G401.6 (cell line): Measurements from ENCODE around the gene CARNS1.
"Not testable (repeated sequence)": the region's sequence is repeated elsewhere in the genome, so short reads cannot be mapped to it uniquely, and the experiment has no call there.

ENCODE experiments used
- FAIRE-seq: peaks from 2 replicates; lab custom pipeline; 2012; peaks lifted over from hg19 to GRCh38; lab: Jason Lieb, UNC

The CARNS1 gene

DNA sequence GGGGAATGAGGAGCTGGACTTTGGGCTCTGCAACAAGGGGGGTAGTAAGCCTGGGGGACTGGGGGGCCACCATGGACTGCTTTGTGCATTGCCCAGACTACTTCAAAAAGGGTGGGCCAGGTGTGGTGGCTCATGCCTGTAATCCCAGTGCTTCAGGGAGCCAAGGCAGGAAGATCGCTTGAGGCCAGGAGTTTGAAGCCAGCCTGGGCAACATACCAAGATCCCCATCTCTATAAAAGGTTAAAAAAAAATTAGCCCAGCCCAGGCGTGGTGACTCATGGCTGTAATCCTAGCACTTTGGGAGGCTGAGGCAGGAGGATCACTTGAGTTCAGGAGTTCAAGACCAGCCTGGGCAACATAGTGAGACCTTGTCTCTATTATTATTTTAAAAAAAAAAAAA, 50.1 kb downstream of the CARNS1 start:
- not testable (repeated sequence) for FAIRE-seq

DNA sequence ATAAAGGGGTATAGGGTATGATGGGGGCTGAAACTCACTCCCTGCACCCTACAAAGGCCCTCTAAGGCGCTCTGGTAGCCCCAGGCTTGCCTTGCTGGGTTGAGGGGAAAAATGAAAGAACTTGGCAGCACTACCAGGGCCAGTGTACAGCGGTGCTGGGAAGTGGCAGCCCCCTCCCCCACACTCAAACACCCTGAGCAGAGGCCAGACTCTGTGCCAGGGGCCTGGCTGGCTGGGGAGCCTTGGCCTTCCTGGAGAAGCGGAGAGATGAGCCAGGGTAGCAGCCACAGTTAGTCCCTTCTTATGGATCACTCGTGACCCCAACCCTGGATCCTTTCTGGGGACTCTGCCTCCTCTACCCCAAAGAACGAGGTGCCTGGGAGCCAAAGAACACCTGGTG, 50.9 kb downstream of the CARNS1 start:
- no peak for FAIRE-seq

DNA sequence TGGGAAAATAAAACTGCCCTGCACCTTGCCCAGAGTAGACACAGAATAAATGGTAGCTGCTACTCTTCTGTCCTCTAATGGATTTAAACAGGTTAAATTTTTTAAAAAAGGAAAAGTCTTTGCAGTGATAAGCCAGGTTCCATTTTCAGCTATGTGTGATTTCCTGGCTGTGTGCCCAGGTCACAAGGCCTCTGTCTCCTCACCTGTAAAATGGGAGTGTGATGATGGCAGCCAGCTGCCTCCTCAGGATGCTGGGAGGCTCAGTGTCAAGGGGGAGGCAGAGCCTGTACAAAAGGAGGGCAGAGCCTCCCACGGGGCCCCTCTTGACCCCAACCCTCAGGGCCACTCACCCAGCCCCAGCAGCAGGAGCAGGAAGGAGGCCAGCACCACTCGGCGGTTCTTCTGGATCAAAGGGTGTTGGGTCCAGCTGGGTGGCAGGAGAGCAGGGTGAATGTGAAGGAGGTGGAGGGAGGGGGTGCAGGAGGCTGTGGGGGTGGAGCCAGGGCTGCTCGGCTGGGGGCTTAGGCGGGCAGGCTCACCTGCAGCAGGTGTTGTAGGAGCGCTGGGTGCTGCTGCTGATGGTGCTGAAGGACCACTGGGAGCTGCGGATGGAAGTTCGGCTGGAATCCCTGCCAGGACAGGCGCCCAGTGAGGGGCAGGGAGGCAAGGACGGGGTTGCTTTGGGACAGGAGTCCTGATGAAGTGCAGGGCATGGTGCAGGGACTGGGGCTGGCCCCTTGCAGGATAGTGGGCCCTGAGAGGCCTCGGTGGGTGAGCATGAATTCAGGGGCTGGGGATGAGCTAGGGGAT, 51.7 kb downstream of the CARNS1 start:
- FAIRE-seq: no peak

DNA sequence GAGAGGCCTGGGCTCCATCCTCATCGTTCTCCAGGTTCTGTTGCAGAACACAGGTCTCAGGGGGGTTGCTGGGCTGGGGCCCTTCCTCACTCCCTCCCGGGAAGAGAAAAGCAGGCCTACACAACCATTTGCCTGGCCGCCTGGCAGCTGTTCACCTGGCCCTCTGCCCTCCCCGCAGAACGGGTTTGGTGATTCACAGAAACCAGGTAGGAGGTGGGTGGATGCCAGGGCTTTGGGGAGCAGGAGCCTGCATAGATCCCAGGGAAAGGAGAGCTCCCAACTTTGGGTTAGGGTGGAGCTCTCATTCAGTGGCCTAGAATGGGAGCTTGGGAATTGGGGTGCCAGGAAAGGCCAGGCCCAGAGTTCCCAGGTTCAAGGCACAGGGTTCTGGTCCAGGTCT, 52.6 kb downstream of the CARNS1 start:
- FAIRE-seq: no peak

DNA sequence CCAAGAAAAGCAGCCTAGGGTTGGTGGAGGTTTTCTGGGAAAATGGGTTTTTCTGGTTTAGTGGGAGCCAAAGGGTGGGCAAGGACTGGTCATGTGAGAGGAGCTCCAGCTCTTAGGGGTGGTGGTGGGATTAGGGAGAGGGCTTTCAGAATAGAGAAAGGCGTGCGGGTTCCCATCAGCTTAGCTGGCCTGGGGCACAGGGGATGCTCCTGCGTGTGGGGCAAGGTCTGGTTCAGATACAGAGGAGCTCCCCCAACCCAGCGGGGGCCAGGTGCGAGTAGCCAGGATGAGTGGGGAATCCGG, 52.9 kb downstream of the CARNS1 start:
- FAIRE-seq: no peak

DNA sequence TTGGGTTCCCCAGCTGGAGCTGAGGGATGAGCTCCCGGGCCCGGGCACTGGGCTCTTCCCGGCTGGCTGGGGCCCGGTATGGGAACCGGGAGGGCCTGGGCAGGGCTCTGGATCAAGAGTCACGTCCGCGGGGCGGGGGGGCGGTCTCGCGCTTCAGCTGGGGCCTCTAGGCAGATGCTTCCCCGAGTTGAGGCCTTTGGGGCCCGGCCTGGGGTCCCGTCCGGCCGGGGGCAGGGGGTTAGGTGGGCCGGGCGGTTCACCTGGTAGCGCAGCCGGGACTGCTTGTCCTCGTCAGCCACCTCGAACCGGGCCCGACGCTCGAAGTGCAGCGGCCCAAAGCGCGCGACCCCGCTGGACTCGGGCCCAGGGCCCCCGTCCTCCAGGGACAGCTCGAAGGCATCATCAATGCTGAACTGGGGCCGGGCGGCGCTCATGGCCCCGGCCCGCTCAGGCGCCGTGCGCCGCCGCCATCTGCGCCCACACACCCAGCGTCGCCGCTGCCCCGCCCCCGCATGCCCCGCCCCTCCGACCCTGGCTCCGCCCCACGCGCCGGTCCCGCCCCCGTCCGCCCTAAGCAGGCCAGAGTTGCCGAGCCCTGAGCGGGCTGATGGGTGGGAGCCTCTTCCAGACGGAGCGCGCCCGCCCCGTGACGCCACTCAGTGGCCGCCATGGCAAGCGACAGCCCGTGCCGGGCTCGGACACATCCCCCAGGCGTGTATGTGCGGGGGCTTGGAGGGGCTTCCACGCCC, 53.5 kb downstream of the CARNS1 start, which contains the start of gene TMEM134:
Gene TMEM134 (minus strand): TSS at position 493 of the 749 bp plus-strand sequence. CDS start 59 bp downstream, at position 434.
- no peak for FAIRE-seq

DNA sequence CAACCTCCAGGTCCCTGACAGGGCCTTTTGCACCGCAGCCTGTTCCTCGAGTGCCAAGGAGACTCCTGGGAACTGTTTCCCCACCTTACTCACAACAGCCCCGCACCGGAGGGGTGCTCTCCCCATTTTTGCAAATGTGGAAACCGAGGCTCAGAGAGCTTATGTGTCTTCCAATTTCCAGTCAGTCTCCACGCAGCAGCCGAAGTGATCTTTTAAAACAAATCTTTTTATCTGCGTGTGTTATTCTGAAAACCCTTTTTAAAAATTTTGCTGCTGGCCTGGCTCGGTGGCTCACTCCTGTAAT, 54.0 kb downstream of the CARNS1 start:
- FAIRE-seq: no peak

DNA sequence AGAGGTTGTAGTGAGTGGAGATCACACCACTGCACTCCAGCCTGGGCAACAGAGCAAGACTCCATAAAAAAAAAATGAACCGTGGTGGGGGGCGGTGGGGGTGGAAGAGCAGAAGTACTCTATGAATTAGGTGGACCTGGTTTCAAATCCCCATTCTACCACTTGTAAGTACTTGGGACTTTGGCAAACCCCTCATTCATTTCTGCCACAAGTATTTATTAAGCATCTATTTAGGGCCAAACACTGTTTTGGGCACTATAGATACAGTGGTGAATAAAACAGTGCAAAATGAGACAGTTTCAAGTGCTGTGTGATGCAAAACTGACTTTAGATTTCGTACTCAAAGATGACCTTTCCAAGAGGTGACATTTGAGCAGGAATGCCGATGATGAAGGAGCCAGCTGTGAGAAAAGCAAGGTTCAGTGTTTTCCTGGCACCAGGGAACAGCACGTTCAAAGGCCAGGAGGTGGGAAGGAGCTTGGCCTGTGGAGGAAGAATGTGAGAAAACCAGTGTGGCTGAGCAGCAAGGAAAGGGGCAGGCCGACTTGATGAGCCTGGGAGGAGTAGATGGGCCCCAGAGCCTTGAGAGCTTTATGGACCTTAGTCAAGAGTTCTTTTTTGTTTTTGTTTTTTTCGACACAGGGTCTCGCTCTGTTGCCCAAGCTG, 55.0 kb downstream of the CARNS1 start:
- no peak for FAIRE-seq

DNA sequence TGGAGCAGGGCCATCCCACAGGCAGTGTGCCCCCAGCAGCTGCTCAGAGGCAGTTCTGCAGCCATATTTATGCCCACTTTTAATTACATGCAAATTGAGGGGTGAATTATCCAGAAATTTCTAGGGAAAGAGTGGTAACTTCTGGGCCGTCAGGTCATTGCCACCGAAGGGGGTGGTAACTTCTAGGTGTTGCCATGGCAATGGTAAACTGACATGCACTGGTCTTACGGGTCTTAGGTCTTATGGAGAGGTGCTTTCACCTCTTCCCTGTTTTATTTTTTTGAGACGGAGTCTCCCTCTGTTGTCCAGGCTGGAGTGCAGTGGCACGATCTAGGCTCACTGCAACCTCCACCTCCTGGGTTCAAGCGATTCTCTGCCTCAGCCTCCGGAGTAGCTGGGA, 57.4 kb downstream of the CARNS1 start:
- no peak for FAIRE-seq
